ENCODE measurements around the gene PBX3.

DNA sequence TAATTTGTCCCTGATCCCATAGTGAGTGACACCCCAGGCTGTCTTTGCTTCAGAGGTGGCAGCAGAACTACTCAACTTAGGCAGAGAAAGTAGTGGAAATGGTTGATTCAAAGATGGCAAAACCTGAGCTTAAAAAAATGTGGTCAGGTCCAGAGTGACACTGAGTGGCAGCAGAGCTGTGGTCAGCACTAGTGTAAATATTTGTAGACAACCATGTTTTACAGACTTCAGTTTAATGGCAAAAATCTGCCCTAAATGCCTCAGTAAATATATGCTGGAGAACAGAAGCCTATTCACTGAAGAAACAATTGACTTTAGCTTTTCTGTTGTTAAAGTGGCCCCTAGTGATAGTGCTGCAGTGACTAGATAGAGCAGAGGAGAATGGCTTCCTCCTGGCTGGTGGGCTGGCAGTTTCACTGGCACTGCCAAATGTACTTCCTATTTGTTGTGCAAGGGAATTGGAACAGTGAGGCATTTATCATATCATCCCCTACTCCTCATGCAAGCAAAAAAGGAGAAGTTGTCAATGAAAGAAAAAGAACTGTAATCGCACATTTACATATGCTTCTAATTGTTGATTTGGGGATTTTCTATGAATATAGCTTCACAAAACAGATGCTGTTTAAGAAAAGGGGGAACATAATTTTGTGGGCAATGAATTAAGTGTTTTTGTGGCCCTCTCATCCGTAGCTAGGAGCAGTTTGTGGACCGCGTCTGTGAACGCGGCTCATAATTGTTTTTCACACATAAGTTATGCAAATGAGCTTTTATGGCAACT, 12.0 kb downstream of the PBX3 start:
- TF ChIP-seq EZH2 (IDR thresholded peaks at IDR 0.05; ENCODE audit: low read length), result no peak
- TF ChIP-seq, protein P1, sequence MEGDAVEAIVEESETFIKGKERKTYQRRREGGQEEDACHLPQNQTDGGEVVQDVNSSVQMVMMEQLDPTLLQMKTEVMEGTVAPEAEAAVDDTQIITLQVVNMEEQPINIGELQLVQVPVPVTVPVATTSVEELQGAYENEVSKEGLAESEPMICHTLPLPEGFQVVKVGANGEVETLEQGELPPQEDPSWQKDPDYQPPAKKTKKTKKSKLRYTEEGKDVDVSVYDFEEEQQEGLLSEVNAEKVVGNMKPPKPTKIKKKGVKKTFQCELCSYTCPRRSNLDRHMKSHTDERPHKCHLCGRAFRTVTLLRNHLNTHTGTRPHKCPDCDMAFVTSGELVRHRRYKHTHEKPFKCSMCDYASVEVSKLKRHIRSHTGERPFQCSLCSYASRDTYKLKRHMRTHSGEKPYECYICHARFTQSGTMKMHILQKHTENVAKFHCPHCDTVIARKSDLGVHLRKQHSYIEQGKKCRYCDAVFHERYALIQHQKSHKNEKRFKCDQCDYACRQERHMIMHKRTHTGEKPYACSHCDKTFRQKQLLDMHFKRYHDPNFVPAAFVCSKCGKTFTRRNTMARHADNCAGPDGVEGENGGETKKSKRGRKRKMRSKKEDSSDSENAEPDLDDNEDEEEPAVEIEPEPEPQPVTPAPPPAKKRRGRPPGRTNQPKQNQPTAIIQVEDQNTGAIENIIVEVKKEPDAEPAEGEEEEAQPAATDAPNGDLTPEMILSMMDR (optimal IDR thresholded peaks at IDR 0.05 in 1 of 3, IDR thresholded peaks at IDR 0.05 in 1 of 3, conservative IDR thresholded peaks at IDR 0.05 in 1 of 3; ENCODE audit: extremely low read depth in 1 of 3, insufficient read depth in 2 of 3, low read length in 3 of 3), result no peak
